HCT116 (cell line): ENCODE results near the gene IGSF6. TPM values are rescaled to one million over a fixed set of nuclear protein-coding genes. Genes with fewer than 3 reads are reported as not detected.

Source experiments
- ATAC-seq: fragments of 200-7000 bp; cut with Tn5 transposase; 2 replicates; pipeline ENCODE4 v1.9.1; 2020; ENCODE audit warnings: mild to moderate bottlenecking, moderate library complexity
- BruUV-seq: library from RNA; stranded (reverse); fragments of 400-500 nt; replicated peaks from 2 replicates; lab custom pipeline; 2021; lab: Mats Ljungman, UMichigan
- CTCF ChIA-PET: fragments of 300-600 bp; sonication (Branson Sonifier 250); formaldehyde crosslinking; loops from one replicate; lab custom pipeline; 2021; ENCODE audit warnings: antibody characterized with exemption; lab: Charles Lee
- POLR2A ChIA-PET: fragments of 300-600, 350-600 bp; sonication (Branson Sonifier 250); formaldehyde crosslinking; loops from one replicate; lab custom pipeline; 2021; ENCODE audit warnings: antibody characterized with exemption; lab: Charles Lee
- RAD21 ChIA-PET, 2 experiments: fragments of 300-600 bp; sonication (Branson Sonifier 250); formaldehyde crosslinking; loops; one replicate each; lab custom pipeline; 2023; ENCODE audit warnings: low total read pairs in 2 of 2; ENCODE audit not compliant: uncharacterized antibody in 2 of 2, unreplicated experiment in 2 of 2, low non-redundant PET in 1 of 2; lab: Charles Lee
- DNase-seq: peaks from one replicate; pipeline ENCODE4 v3.0.0-alpha.2; 2010; ENCODE audit warnings: low read depth, low spot score
- H2AFZ ChIP-seq: fragments of 200-600 bp; shearing (Covaris generic), sonication (generic); 2 replicates; pipeline ENCODE4 v1.6.1; 2017; ENCODE audit warnings: low read depth, mixed run types, mixed read lengths, antibody characterized with exemption, low read length; ENCODE audit not compliant: poor library complexity, severe bottlenecking
- H3K27ac ChIP-seq: 2 replicates; pipeline ENCODE4 v1.5.1; 2012; ENCODE audit warnings: low read depth, low read length
- H3K27me3 ChIP-seq: fragments of 200-600 bp; sonication (generic); 2 replicates; pipeline ENCODE4 v1.6.1; 2016; ENCODE audit warnings: mixed run types, low read length, mixed read lengths; ENCODE audit not compliant: insufficient read depth
- H3K36me3 ChIP-seq, 2 experiments: fragments of 200-500 bp in 1 of 2; fragments of 200-600 bp in 1 of 2; sonication (Bioruptor generic) in 1 of 2; sonication (generic) in 1 of 2; 2 replicates each; pipeline versions ENCODE4 v1.5.1 to v1.6.1; 2014 to 2016; ENCODE audit warnings: low read length in 2 of 2, inconsistent platforms in 1 of 2, mixed read lengths in 1 of 2, mixed run types in 1 of 2; ENCODE audit not compliant: insufficient read depth in 2 of 2, control insufficient read depth in 1 of 2
- H3K4me1 ChIP-seq, 2 experiments: fragments of 200-600 bp in 1 of 2; sonication (generic) in 1 of 2; 2 replicates each; pipeline versions ENCODE4 v1.5.1 to v1.6.1; 2012 to 2017; ENCODE audit warnings: low read length in 2 of 2, inconsistent platforms in 1 of 2, mild to moderate bottlenecking in 1 of 2, mixed read lengths in 1 of 2, mixed run types in 1 of 2, moderate library complexity in 1 of 2; ENCODE audit not compliant: insufficient read depth in 2 of 2, control insufficient read depth in 1 of 2
- H3K4me2 ChIP-seq: fragments of 200-600 bp; sonication (generic); 2 replicates; pipeline ENCODE4 v1.6.1; 2017; ENCODE audit warnings: mixed run types, low read length, mixed read lengths
- H3K4me3 ChIP-seq, 2 experiments: fragments of 200-600 bp in 1 of 2; sonication (generic) in 1 of 2; replicated peaks in 1 of 2; 2 replicates each; pipeline ENCODE4 v1.5.1; 2011 to 2016; ENCODE audit warnings: low read length in 2 of 2, control low read depth in 1 of 2, low read depth in 1 of 2, mild to moderate bottlenecking in 1 of 2, mixed read lengths in 1 of 2, mixed run types in 1 of 2
- H3K79me2 ChIP-seq: fragments of 200-600 bp; sonication (generic); 2 replicates; pipeline ENCODE4 v1.6.1; 2017; ENCODE audit warnings: mild to moderate bottlenecking, mixed run types, low read length, moderate library complexity, mixed read lengths; ENCODE audit not compliant: insufficient read depth
- H3K9ac ChIP-seq: fragments of 200-600 bp; sonication (generic); 2 replicates; pipeline ENCODE4 v1.6.1; 2016; ENCODE audit warnings: low read length, mixed read lengths
- H3K9me2 ChIP-seq: fragments of 200-600 bp; sonication (generic), shearing (Covaris generic); 2 replicates; pipeline ENCODE4 v1.6.1; 2017; ENCODE audit warnings: mixed run types, mild to moderate bottlenecking, moderate library complexity; ENCODE audit not compliant: insufficient read depth
- H3K9me3 ChIP-seq, 2 experiments: fragments of 200-500 bp in 1 of 2; fragments of 200-600 bp in 1 of 2; sonication (Bioruptor generic) in 1 of 2; sonication (generic) in 1 of 2; 2 replicates each; pipeline ENCODE4 v1.6.1; 2014 to 2017; ENCODE audit warnings: low read length in 2 of 2, mixed read lengths in 2 of 2, inconsistent platforms in 1 of 2, low read depth in 1 of 2, mild to moderate bottlenecking in 1 of 2, mixed run types in 1 of 2, moderate library complexity in 1 of 2; ENCODE audit not compliant: control insufficient read depth in 1 of 2, insufficient read depth in 1 of 2
- H4K20me1 ChIP-seq: fragments of 200-600 bp; sonication (generic), shearing (Covaris generic); 2 replicates; pipeline ENCODE4 v1.6.1; 2017; ENCODE audit warnings: mixed run types, mild to moderate bottlenecking, moderate library complexity; ENCODE audit not compliant: insufficient read depth
- ATF3 ChIP-seq: IDR thresholded peaks from 2 replicates; pipeline ENCODE4 v1.6.1; 2012
- CBX3 ChIP-seq: IDR thresholded peaks from 2 replicates; pipeline ENCODE4 v1.6.1; 2012; ENCODE audit warnings: low read depth
- EGR1 ChIP-seq: IDR thresholded peaks from 2 replicates; pipeline ENCODE4 v1.6.1; 2012; ENCODE audit warnings: low read depth
- ELF1 ChIP-seq: IDR thresholded peaks from 2 replicates; pipeline ENCODE4 v1.6.1; 2012; ENCODE audit warnings: low read depth, borderline replicate concordance
- EZH2 ChIP-seq: fragments of 200-600 bp; sonication (generic); IDR thresholded peaks from 2 replicates; pipeline ENCODE4 v1.6.1; 2017; ENCODE audit warnings: antibody characterized with exemption, mixed run types
- EZH2phosphoT487 ChIP-seq: fragments of 200-600 bp; IDR thresholded peaks from 2 replicates; pipeline ENCODE4 v1.6.1; 2018; ENCODE audit warnings: antibody characterized with exemption, borderline replicate concordance
- JUND ChIP-seq: IDR thresholded peaks from 2 replicates; pipeline ENCODE4 v1.6.1; 2012
- MAX ChIP-seq: IDR thresholded peaks from 2 replicates; pipeline ENCODE4 v1.6.1; 2012
- POLR2A ChIP-seq: IDR thresholded peaks from 2 replicates; pipeline ENCODE4 v1.7.0; 2011; ENCODE audit warnings: borderline replicate concordance; ENCODE audit not compliant: insufficient read depth, insufficient read length; ENCODE audit errors: extremely low read depth
- RAD21 ChIP-seq: IDR thresholded peaks from 2 replicates; pipeline ENCODE4 v1.6.1; 2012; ENCODE audit warnings: low read depth, mild to moderate bottlenecking
- SP1 ChIP-seq: IDR thresholded peaks from 2 replicates; pipeline ENCODE4 v1.6.1; 2012; ENCODE audit warnings: low read depth
- SRF ChIP-seq: IDR thresholded peaks from 2 replicates; pipeline ENCODE4 v1.6.1; 2012; ENCODE audit warnings: low read depth
- TCF7L2 ChIP-seq: IDR thresholded peaks from 2 replicates; pipeline ENCODE4 v1.7.0; 2011; ENCODE audit warnings: borderline replicate concordance, inconsistent platforms; ENCODE audit not compliant: insufficient read depth, insufficient read length; ENCODE audit errors: extremely low read depth
- YY1 ChIP-seq: IDR thresholded peaks from 2 replicates; pipeline ENCODE4 v1.6.1; 2011; ENCODE audit warnings: low read length, low read depth, moderate library complexity, mild to moderate bottlenecking; ENCODE audit not compliant: insufficient replicate concordance; ENCODE audit errors: extremely low read depth
- ZBTB33 ChIP-seq: IDR thresholded peaks from 2 replicates; pipeline ENCODE4 v1.6.1; 2011; ENCODE audit warnings: mild to moderate bottlenecking, low read length, moderate library complexity; ENCODE audit not compliant: insufficient replicate concordance; ENCODE audit errors: extremely low read depth
- ZFX ChIP-seq: fragments of 450-650 bp; IDR thresholded peaks from 2 replicates; pipeline ENCODE4 v1.6.1; 2017
- intact Hi-C: fragments of 100-400 bp; cut with micrococcal nuclease; formaldehyde crosslinking; loops from 2 replicates; pipeline ENCODE4 v1.10.0; 2022
- total RNA-seq: library from RNA; stranded (reverse); gene quantifications from one replicate; pipeline ENCODE4 v1.2.1, GENCODE V29; 2021; ENCODE audit not compliant: unreplicated experiment
- TF ChIP-seq, protein P1 (sequence below), 3 experiments: fragments of 200-600 bp in 1 of 3; sonication (generic) in 1 of 3; IDR thresholded peaks in 2 of 3; conservative IDR thresholded peaks in 1 of 3; 2 replicates each; pipeline ENCODE4 v1.5.1; 2012 to 2017; ENCODE audit warnings: low read depth in 2 of 3, low read length in 2 of 3, antibody characterized with exemption in 1 of 3, borderline replicate concordance in 1 of 3, control low read depth in 1 of 3, mild to moderate bottlenecking in 1 of 3, mixed read lengths in 1 of 3, mixed run types in 1 of 3, moderate library complexity in 1 of 3; ENCODE audit not compliant: insufficient read depth in 1 of 3

The IGSF6 gene
- total RNA-seq, 1 experiment from 2014 or later = not detected

GRCh38 chr16:21651515-21651914, 893 bp downstream of the IGSF6 start:
- TF ChIP-seq EZH2phosphoT487 (no peak), POLR2A (no peak), RAD21 (no peak), EGR1 (no peak), ZFX (no peak), ATF3 (no peak)
- TF ChIP-seq, all 23 proteins: peak for 0
- Histone ChIP-seq H3K79me2 (no peaks in the 10 kb centered on the region), H3K9ac (no peak overlapping the region), H4K20me1 (no peaks in the 10 kb centered on the region), H3K36me3 (no peaks in the 10 kb centered on the region), H3K27me3 (no peaks in the 10 kb centered on the region), H3K4me2 (no peak overlapping the region), H3K4me3 (no peak overlapping the region), H2AFZ (no peak overlapping the region), H3K9me3 (no peaks in the 10 kb centered on the region), H3K9me2 (no peaks in the 10 kb centered on the region), H3K4me1 (no peaks in the 10 kb centered on the region), H3K27ac (no peak overlapping the region)
- intact Hi-C loops = loop anchor here (10.0 kb wide), 2 partner anchors 153 to 533 kb away; no protein-coding TSS in a partner anchor
- ChIA-PET POLR2A (no interaction called here), RAD21 (no interaction called here), CTCF (interaction anchor here (1.5 kb wide), 1 partner anchor 11 kb away, joined by 4 read pairs; no protein-coding TSS in a partner anchor)
- DNase-seq = no peak
- BruUV-seq = no TSS peak
- no peak for ATAC-seq

DNA sequence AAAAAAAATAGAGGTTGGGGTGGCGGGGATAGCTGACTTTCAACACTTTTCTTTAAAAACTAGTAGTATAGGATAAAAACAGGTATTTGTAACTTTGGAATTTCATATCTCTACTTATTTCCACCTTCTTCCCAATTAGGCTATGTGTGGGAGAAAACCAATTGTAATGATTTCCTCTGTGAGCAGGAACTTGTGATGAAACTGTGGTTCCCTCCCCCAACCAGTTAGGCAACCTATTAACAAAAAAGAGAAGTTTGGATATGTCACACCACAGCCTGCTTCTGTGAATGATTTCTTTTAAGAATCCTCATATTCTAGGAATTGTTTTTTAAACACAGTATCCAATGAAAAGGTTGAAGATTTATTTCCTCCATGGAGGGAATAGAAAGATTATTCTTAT, 1.9 kb downstream of the IGSF6 start:
- H3K9ac ChIP-seq = no peak overlapping the region
- BruUV-seq = no TSS peak
- H3K4me1 ChIP-seq = no peaks in the 10 kb centered on the region
- RAD21 ChIA-PET = no interaction called here
- no peaks in the 10 kb centered on the region for H4K20me1 ChIP-seq
- H3K36me3 ChIP-seq = no peaks in the 10 kb centered on the region
- H3K27ac ChIP-seq = no peak overlapping the region
- intact Hi-C loops = loop anchor here (10.0 kb wide), 2 partner anchors 154 to 534 kb away; no protein-coding TSS in a partner anchor
- POLR2A ChIA-PET = no interaction called here
- no peak overlapping the region for H2AFZ ChIP-seq
- no peak for ATAC-seq
- no peaks in the 10 kb centered on the region for H3K9me2 ChIP-seq
- no peak overlapping the region for H3K4me3 ChIP-seq
- H3K4me2 ChIP-seq = no peak overlapping the region
- H3K79me2 ChIP-seq = no peaks in the 10 kb centered on the region
- no peak for DNase-seq
- H3K9me3 ChIP-seq = no peaks in the 10 kb centered on the region
- TF ChIP-seq ELF1 (no peak), EGR1 (no peak), JUND (no peak), ZFX (no peak), EZH2phosphoT487 (no peak), TCF7L2 (no peak), POLR2A (no peak), EZH2 (no peak), YY1 (no peak), SP1 (no peak), MAX (no peak), ZBTB33 (no peak), CBX3 (no peak), SRF (no peak)
- TF ChIP-seq, protein P1, sequence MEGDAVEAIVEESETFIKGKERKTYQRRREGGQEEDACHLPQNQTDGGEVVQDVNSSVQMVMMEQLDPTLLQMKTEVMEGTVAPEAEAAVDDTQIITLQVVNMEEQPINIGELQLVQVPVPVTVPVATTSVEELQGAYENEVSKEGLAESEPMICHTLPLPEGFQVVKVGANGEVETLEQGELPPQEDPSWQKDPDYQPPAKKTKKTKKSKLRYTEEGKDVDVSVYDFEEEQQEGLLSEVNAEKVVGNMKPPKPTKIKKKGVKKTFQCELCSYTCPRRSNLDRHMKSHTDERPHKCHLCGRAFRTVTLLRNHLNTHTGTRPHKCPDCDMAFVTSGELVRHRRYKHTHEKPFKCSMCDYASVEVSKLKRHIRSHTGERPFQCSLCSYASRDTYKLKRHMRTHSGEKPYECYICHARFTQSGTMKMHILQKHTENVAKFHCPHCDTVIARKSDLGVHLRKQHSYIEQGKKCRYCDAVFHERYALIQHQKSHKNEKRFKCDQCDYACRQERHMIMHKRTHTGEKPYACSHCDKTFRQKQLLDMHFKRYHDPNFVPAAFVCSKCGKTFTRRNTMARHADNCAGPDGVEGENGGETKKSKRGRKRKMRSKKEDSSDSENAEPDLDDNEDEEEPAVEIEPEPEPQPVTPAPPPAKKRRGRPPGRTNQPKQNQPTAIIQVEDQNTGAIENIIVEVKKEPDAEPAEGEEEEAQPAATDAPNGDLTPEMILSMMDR (IDR thresholded peaks at IDR 0.05 in 2 of 3, conservative IDR thresholded peaks at IDR 0.05 in 1 of 3; ENCODE audit: borderline replicate concordance in 1 of 3, insufficient read depth in 1 of 3, low read depth in 2 of 3, low read length in 2 of 3) = no peak
- CTCF ChIA-PET = no interaction called here
- no peaks in the 10 kb centered on the region for H3K27me3 ChIP-seq
